ENCODE measurements around the gene KIFAP3.

GRCh38 chr1:169924829-169925228 is 149.7 kb downstream of the KIFAP3 start:
- TF ChIP-seq CTCF (IDR thresholded peaks at IDR 0.05) = no peak
- TF ChIP-seq POLR2A (IDR thresholded peaks at IDR 0.05) = no peak
- no peak for TF ChIP-seq POLR2AphosphoS5 (IDR thresholded peaks at IDR 0.05)
- TF ChIP-seq EP300 (IDR thresholded peaks at IDR 0.05) = no peak

All from suprapubic skin (tissue), 4 donors.